OCI-LY7 (cell line): ENCODE measurements around the gene PFAS. TPM values are rescaled to one million over a fixed set of nuclear protein-coding genes. Genes with fewer than 3 reads are reported as not detected.

Experiments
- BruUV-seq: library from RNA; stranded (reverse); fragments of 400-500 nt; replicated peaks from 2 replicates; lab custom pipeline; 2021; lab: Mats Ljungman, UMichigan
- CTCF ChIA-PET: fragments of 300-600 bp; sonication (Branson Sonifier 250); formaldehyde crosslinking; loops from one replicate; lab custom pipeline; 2022; ENCODE audit warnings: antibody characterized with exemption; ENCODE audit not compliant: unreplicated experiment; lab: Charles Lee
- POLR2A ChIA-PET: fragments of 300-600 bp; sonication (Branson Sonifier 250); formaldehyde crosslinking; loops from one replicate; lab custom pipeline; 2022; ENCODE audit warnings: antibody characterized with exemption; lab: Charles Lee
- DNase-seq: peaks from one replicate; pipeline ENCODE4 v3.0.0-alpha.2; 2015; ENCODE audit warnings: low spot score
- H2AFZ ChIP-seq: fragments of 200-600 bp; sonication (generic), shearing (Covaris generic); 2 replicates; pipeline ENCODE4 v1.6.1; 2014; ENCODE audit warnings: mild to moderate bottlenecking, antibody characterized with exemption, low read length, moderate library complexity
- H3K27ac ChIP-seq: fragments of 200-600 bp; sonication (generic); 2 replicates; pipeline ENCODE4 v1.5.1; 2014; ENCODE audit warnings: mixed run types, low read depth, mild to moderate bottlenecking, moderate library complexity, low read length, inconsistent platforms; ENCODE audit not compliant: poor library complexity, severe bottlenecking
- H3K36me3 ChIP-seq: fragments of 200-600 bp; sonication (generic); 2 replicates; pipeline ENCODE4 v1.6.1; 2014; ENCODE audit warnings: mild to moderate bottlenecking, antibody characterized with exemption, low read length, moderate library complexity, mixed read lengths; ENCODE audit not compliant: insufficient read depth
- H3K4me1 ChIP-seq: fragments of 200-600 bp; sonication (generic); 2 replicates; pipeline ENCODE4 v1.5.1; 2014; ENCODE audit warnings: mild to moderate bottlenecking, low read length; ENCODE audit not compliant: insufficient read depth, poor library complexity, severe bottlenecking
- H3K4me2 ChIP-seq: fragments of 200-600 bp; sonication (generic); 2 replicates; pipeline ENCODE4 v1.6.1; 2014; ENCODE audit warnings: mild to moderate bottlenecking, low read length
- H3K4me3 ChIP-seq: fragments of 200-600 bp; sonication (generic); 2 replicates; pipeline ENCODE4 v1.5.1; 2014; ENCODE audit warnings: mild to moderate bottlenecking, low read depth, low read length; ENCODE audit not compliant: poor library complexity, severe bottlenecking
- H3K79me2 ChIP-seq: fragments of 200-600 bp; sonication (generic); 2 replicates; pipeline ENCODE4 v1.6.1; 2016; ENCODE audit warnings: low read depth, mild to moderate bottlenecking, low read length, moderate library complexity, mixed read lengths; ENCODE audit not compliant: insufficient read depth
- H3K9me2 ChIP-seq: fragments of 200-600 bp; sonication (generic); 2 replicates; pipeline ENCODE4 v1.6.1; 2016; ENCODE audit warnings: mild to moderate bottlenecking, low read length, mixed read lengths; ENCODE audit not compliant: insufficient read depth
- H3K9me3 ChIP-seq: fragments of 200-600 bp; sonication (generic); 2 replicates; pipeline ENCODE4 v1.6.1; 2014; ENCODE audit warnings: mild to moderate bottlenecking, mixed run types, low read length, mixed read lengths
- H4K20me1 ChIP-seq: fragments of 200-600 bp; sonication (generic); 2 replicates; pipeline ENCODE4 v1.6.1; 2014; ENCODE audit warnings: mild to moderate bottlenecking, antibody characterized with exemption, low read length, moderate library complexity, mixed read lengths; ENCODE audit not compliant: insufficient read depth
- EZH2phosphoT487 ChIP-seq: fragments of 200-600 bp; sonication (generic); IDR thresholded peaks from 2 replicates; pipeline ENCODE4 v1.6.1; 2018; ENCODE audit warnings: low read depth, borderline replicate concordance, mild to moderate bottlenecking, mixed run types, antibody characterized with exemption, low read length, moderate library complexity, mixed read lengths
- intact Hi-C: fragments of 100-400 bp; cut with micrococcal nuclease; formaldehyde crosslinking; loops from one replicate; pipeline ENCODE4 v1.10.0; 2022; ENCODE audit not compliant: unreplicated experiment
- total RNA-seq, 2 experiments: library from RNA; depleted of rRNA in 1 of 2; stranded (reverse); fragments of >200 nt in 1 of 2; shearing (Covaris generic) in 1 of 2; gene quantifications; 2 replicates each; pipeline ENCODE4 v1.2.3, GENCODE V29; 2014 to 2022
- TF ChIP-seq, protein P1 (sequence below): fragments of 200-600 bp; sonication (generic); conservative IDR thresholded peaks from 2 replicates; pipeline ENCODE4 v1.5.1; 2014; ENCODE audit warnings: mild to moderate bottlenecking, antibody characterized with exemption, low read length, moderate library complexity, mixed read lengths

Gene PFAS
- total RNA-seq, 2 experiments from 2014 or later: 114 to 180 TPM

DNA sequence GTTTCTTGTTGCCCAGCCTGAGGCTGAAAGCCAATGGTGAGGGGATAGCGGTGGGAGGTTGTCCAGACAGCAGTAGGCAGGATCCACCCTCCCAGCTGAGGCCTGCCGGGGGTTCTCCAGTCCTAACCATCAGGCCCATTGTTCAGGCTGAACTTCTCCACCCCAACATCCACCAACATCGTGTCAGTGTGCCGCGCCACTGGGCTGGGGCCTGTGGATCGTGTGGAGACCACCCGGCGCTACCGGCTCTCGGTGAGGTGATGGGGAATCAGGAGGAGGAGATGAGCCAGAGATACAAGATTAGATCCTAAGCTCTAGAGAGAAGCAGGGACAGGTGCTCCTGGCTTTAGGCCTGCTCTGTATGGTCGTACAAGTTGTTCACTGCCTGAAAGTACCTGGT lies 5.8 kb downstream of the PFAS start:
- Histone ChIP-seq H3K9me2 (no peaks in the 10 kb centered on the region), H3K9me3 (no peaks in the 10 kb centered on the region), H3K27ac (no peak overlapping the region), H2AFZ (no peak overlapping the region), H3K4me2 (no peak overlapping the region), H3K36me3 (peaks cover 76% of the 10 kb centered on the region), H3K79me2 (peaks cover 35% of the 10 kb centered on the region), H3K4me1 (peaks cover 10% of the 10 kb centered on the region), H4K20me1 (no peaks in the 10 kb centered on the region), H3K4me3 (no peak overlapping the region)
- BruUV-seq: no TSS peak
- DNase-seq: no peak
- intact Hi-C loops: no loop called here
- TF ChIP-seq, protein P1, sequence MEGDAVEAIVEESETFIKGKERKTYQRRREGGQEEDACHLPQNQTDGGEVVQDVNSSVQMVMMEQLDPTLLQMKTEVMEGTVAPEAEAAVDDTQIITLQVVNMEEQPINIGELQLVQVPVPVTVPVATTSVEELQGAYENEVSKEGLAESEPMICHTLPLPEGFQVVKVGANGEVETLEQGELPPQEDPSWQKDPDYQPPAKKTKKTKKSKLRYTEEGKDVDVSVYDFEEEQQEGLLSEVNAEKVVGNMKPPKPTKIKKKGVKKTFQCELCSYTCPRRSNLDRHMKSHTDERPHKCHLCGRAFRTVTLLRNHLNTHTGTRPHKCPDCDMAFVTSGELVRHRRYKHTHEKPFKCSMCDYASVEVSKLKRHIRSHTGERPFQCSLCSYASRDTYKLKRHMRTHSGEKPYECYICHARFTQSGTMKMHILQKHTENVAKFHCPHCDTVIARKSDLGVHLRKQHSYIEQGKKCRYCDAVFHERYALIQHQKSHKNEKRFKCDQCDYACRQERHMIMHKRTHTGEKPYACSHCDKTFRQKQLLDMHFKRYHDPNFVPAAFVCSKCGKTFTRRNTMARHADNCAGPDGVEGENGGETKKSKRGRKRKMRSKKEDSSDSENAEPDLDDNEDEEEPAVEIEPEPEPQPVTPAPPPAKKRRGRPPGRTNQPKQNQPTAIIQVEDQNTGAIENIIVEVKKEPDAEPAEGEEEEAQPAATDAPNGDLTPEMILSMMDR: no peak
- no peak for TF ChIP-seq EZH2phosphoT487
- ChIA-PET POLR2A (no interaction called here), CTCF (no interaction called here)

DNA sequence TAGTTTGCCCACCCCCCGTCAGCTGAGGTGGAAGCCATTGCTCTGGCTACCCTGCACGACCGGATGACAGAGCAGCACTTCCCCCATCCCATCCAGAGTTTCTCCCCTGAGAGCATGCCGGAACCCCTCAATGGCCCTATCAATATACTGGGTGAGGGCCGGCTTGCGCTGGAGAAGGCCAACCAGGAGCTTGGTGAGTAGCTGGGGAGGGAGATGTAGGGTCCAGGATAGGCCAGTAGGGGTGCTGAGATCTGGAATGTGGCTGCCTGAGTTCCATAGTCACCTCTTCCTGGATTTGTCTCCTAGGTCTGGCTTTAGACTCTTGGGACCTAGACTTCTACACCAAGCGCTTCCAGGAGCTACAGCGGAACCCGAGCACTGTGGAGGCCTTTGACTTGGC lies 6.4 kb downstream of the PFAS start:
- POLR2A ChIA-PET: no interaction called here

DNA sequence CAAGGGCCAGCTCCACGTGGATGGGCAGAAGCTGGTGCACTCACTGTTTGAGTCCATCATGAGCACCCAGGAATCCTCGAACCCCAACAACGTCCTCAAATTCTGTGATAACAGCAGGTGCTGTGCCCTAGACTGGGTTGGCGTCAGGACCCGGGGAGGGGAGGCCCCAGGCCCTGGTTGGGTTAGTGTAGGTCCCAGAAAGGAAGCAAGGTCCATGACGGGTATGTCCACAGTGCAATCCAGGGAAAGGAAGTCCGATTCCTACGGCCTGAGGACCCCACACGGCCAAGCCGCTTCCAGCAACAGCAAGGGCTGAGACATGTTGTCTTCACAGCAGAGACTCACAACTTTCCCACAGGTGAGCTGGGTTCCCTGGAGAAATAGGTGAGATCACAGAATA lies 7.2 kb downstream of the PFAS start:
- H2AFZ ChIP-seq: no peak overlapping the region
- H3K4me3 ChIP-seq: no peak overlapping the region
- peaks cover 87% of the 10 kb centered on the region for H3K36me3 ChIP-seq
- ChIA-PET CTCF (no interaction called here), POLR2A (no interaction called here)
- H3K9me3 ChIP-seq: no peaks in the 10 kb centered on the region
- BruUV-seq: no TSS peak
- no peaks in the 10 kb centered on the region for H3K4me1 ChIP-seq
- intact Hi-C loops: no loop called here
- H4K20me1 ChIP-seq: no peaks in the 10 kb centered on the region
- no peaks in the 10 kb centered on the region for H3K9me2 ChIP-seq
- no peak overlapping the region for H3K4me2 ChIP-seq
- DNase-seq: no peak
- H3K27ac ChIP-seq: no peak overlapping the region
- peaks cover 21% of the 10 kb centered on the region for H3K79me2 ChIP-seq
- no peak for TF ChIP-seq EZH2phosphoT487
- TF ChIP-seq, protein P1: no peak

More for the DNA sequence above, 6.4 kb downstream of the PFAS start:
- H4K20me1 ChIP-seq: no peaks in the 10 kb centered on the region
- no peak overlapping the region for H3K27ac ChIP-seq
- no peak overlapping the region for H2AFZ ChIP-seq
- H3K79me2 ChIP-seq: peaks cover 29% of the 10 kb centered on the region
- no peak for DNase-seq
- intact Hi-C loops: no loop called here
- CTCF ChIA-PET: no interaction called here
- TF ChIP-seq EZH2phosphoT487: no peak
- TF ChIP-seq, protein P1: 0 out of 2 replicates have a peak, but pooled peaks have one; percentile 16
- H3K9me3 ChIP-seq: no peaks in the 10 kb centered on the region
- no TSS peak for BruUV-seq
- no peak overlapping the region for H3K4me2 ChIP-seq
- peaks cover 3% of the 10 kb centered on the region for H3K4me1 ChIP-seq
- H3K36me3 ChIP-seq: peaks cover 82% of the 10 kb centered on the region
- H3K9me2 ChIP-seq: no peaks in the 10 kb centered on the region
- H3K4me3 ChIP-seq: no peak overlapping the region
